ENCODE results near the gene HYAL1. TPM values are rescaled to one million over a fixed set of nuclear protein-coding genes. Genes with fewer than 3 reads are reported as not detected.
"Not testable (repeated sequence)": the region's sequence is repeated elsewhere in the genome, so short reads cannot be mapped to it uniquely, and the experiment has no call there.

The HYAL1 gene
- total RNA-seq, 3 donors from 2014 or later = 0.24 to 0.82 TPM; not detected in 1

DNA sequence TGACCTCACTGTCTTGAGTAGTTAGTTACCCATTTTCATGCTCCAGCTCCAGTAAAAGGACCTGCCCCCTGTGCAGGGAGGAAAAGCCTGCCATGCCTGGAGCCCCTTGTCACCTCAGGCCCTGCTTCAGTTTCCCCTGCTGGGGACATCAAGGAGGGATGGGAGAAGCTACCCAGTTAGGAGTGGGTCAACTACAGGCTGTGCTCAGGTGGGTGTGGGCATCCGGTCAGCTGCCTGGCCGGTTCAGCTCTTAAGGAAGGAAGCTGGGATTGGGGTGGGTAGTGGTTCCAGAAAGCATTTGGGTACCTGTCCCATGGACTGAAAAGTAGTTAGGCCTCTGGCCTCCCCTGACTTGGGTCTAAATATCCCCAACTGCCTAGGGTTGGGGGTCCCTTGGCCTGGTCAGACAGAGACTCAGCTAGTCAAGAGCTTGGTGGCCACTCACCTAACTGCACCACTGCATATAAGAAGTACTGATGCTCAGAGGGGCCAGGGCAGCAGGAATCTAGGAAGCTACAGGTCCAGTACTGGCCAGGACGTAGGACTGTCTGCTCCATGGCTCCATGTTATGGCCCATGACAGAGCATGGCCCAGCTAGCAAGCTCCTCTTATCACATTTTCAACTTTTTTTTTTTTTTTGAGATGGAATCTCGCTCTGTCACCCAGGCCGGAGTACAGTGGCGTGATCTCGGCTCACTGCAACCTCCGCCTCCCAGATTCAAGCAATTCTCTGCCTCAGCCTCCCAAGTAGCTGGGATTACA lies 23.9 kb downstream of the HYAL1 start:
- peaks cover 14% of the 10 kb centered on the region for H3K4me1 Mint-ChIP-seq (ENCODE audit: low read depth)
- H3K4me3 Mint-ChIP-seq = no peak overlapping the region
- ATAC-seq (no peak), DNase-seq (no peak)
- no peaks in the 10 kb centered on the region for H3K9me3 Mint-ChIP-seq
- H3K27me3 Mint-ChIP-seq (ENCODE audit: low read depth) = peaks cover 31% of the 10 kb centered on the region
- no peaks in the 10 kb centered on the region for H3K36me3 Mint-ChIP-seq (ENCODE audit: insufficient read depth)

DNA sequence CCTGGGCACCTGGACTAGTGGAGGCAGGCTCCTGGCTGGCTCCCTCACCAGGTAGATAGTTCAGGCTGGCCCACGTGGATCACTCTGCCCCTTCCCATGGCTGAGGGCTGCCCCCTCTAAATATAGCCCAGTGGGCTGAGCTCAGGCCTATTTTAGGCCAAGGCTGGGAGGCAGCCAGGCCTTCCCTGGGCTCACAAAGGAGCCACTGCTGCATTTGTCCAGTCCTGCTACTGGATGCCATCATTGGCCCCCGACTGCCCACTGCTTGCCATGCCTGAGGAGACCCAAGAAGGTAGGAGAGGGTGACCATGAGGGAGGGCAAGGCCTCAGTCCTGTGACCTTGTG lies 24.5 kb downstream of the HYAL1 start, which contains the start of gene LSMEM2:
TSS of gene LSMEM2 (plus strand) at position 208 of the 345 bp plus-strand sequence. CDS start at position 235, 27 bp downstream.
- ATAC-seq (no peak), DNase-seq (no peak)
- H3K4me3 Mint-ChIP-seq = no peak within 1 kb of the TSS
- H3K27me3 Mint-ChIP-seq (ENCODE audit: low read depth) = peaks cover 35% of the 10 kb centered on the region
- no peaks in the 10 kb centered on the region for H3K9me3 Mint-ChIP-seq
- H3K4me1 Mint-ChIP-seq (ENCODE audit: low read depth) = peaks cover 19% of the 10 kb centered on the region
- no peaks in the 10 kb centered on the region for H3K36me3 Mint-ChIP-seq (ENCODE audit: insufficient read depth)

DNA sequence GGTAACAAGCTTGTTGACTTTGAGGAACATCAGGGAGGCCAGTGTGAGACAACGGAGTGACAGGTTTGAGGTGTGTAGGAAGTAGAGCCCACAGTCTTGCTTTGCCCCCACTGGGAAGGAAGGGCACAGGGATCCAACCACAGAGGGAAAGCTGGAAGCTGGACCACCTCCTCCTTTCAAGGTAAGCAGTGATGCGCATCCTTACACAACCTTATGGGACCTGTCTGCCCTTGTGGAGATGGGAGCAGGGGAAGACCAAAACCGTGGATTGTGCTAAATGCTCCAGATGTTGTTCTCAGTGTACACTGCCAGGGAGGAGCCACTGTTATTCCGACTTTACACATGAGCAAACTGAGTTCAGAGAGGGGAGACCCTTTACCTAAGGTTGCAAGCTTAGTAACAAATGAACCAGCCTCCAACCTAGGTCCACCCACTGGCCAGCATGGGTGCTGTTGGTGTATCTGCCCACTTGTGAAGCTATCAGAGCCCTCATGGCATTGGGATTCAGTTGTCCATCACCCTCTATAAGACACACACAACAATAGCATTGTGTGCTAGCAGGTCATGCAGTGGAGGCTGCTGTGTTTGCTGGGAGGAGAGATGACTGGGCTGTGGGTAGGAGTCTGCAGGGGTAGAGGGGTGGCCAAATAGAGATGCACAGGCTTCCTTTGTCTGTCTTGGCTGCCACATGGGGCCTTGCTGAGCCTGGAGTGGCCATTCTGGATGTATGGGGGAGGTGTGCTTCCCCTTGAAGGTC lies 25.1 kb downstream of the HYAL1 start:
- Mint-ChIP-seq H3K9me3 (no peaks in the 10 kb centered on the region), H3K4me3 (no peak overlapping the region), H3K36me3 (ENCODE audit: insufficient read depth) (no peaks in the 10 kb centered on the region), H3K4me1 (ENCODE audit: low read depth) (peaks cover 21% of the 10 kb centered on the region), H3K27me3 (ENCODE audit: low read depth) (peaks cover 37% of the 10 kb centered on the region)
- ATAC-seq = no peak
- DNase-seq = no peak

- H3K36me3 Mint-ChIP-seq (ENCODE audit: insufficient read depth) = no peaks in the 10 kb centered on the region
- peaks cover 42% of the 10 kb centered on the region for H3K27me3 Mint-ChIP-seq (ENCODE audit: low read depth)
- H3K9me3 Mint-ChIP-seq = no peaks in the 10 kb centered on the region
- no peak for DNase-seq
- H3K4me1 Mint-ChIP-seq (ENCODE audit: low read depth) = peaks cover 28% of the 10 kb centered on the region
- no peak for ATAC-seq
- no peak overlapping the region for H3K4me3 Mint-ChIP-seq
Measured at GRCh38 chr3:50276762-50277101, 26.6 kb downstream of the HYAL1 start.

DNA sequence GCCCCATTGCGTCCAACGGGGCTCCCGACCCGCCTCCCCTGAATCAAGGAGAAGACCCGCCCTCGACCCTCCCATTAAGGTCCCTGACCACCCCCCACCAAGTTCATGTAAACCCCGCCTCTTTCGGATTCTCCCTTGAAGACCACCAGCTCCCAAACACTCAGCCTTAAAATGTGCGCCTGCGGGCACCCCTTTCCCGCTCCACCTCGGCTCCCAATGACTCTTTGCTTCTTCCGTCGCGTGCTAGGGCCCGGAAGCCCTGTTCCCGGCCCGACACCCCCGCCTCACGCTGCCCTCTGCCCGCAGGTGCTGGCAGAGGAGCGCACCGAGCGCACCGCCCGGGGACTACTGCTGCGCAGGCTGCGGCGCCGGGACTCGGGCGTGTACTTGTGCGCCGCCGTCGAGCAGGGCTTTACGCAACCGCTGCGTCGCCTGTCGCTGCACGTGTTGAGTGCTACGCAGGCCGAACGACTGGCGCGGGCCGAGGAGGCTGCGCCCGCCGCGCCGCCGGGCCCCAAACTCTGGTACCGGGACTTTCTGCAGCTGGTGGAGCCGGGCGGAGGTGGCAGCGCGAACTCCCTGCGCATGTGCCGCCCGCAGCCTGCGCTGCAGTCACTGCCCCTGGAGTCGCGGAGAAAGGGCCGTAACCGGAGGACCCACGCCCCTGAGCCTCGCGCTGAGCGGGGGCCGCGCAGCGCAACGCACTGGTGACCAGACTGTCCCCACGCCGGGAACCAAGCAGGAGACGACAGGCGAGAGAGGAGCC lies 27.2 kb downstream of the HYAL1 start:
- ATAC-seq (peak; percentile 45 to 54), DNase-seq (no peak)
- peaks cover 31% of the 10 kb centered on the region for H3K4me1 Mint-ChIP-seq (ENCODE audit: low read depth)
- no peaks in the 10 kb centered on the region for H3K36me3 Mint-ChIP-seq (ENCODE audit: insufficient read depth)
- H3K27me3 Mint-ChIP-seq (ENCODE audit: low read depth) = peaks cover 45% of the 10 kb centered on the region
- H3K9me3 Mint-ChIP-seq = no peaks in the 10 kb centered on the region
- peak overlapping the region; percentile 49 for H3K4me3 Mint-ChIP-seq

DNA sequence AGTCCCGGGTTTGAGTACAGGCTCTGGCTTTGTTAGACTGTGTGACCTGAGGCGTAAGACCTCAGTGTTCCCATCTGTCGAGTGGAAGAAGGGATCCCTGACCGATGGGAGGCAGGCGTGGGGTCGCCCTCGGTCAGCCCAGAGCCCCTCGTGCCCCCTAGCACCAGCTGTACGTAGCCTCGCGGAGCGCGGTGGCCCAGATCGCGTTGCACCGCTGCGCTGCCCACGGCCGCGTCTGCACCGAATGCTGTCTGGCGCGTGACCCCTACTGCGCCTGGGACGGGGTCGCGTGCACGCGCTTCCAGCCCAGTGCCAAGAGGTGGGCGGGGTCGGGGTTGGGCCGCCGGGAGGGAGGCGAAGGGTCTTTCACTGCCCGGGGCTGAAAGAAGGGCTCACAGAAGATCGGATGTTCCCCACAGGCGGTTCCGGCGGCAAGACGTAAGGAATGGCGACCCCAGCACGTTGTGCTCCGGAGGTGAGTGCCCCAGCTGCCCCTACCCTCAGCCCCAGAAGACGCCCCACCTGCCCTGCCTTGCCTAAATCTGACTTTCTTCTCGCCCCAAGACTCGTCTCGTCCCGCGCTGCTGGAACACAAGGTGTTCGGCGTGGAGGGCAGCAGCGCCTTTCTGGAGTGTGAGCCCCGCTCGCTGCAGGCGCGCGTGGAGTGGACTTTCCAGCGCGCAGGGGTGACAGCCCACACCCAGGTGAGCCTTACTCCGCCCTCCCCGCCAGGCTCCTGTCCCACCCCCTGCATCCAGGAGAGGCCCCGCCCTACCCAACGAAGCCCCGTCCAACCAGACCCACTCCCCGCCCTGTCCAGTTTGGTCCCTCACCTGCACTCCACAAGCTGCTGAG lies 28.0 kb downstream of the HYAL1 start:
- DNase-seq = no peak
- Mint-ChIP-seq H3K36me3 (ENCODE audit: insufficient read depth) (no peaks in the 10 kb centered on the region), H3K4me3 (peak overlapping the region; percentile 40), H3K27me3 (ENCODE audit: low read depth) (peaks cover 45% of the 10 kb centered on the region), H3K9me3 (no peaks in the 10 kb centered on the region), H3K4me1 (ENCODE audit: low read depth) (peaks cover 31% of the 10 kb centered on the region)
- ATAC-seq = no peak

- Mint-ChIP-seq H3K4me3 (peak overlapping the region; percentile 17), H3K4me1 (ENCODE audit: low read depth) (peaks cover 31% of the 10 kb centered on the region), H3K36me3 (ENCODE audit: insufficient read depth) (no peaks in the 10 kb centered on the region), H3K9me3 (no peaks in the 10 kb centered on the region), H3K27me3 (ENCODE audit: low read depth) (peaks cover 45% of the 10 kb centered on the region)
- ATAC-seq = peak; percentile 16 to 39
- DNase-seq = peak; percentile 54
Measured at GRCh38 chr3:50274371-50275104, 28.8 kb downstream of the HYAL1 start.

- no peak for ATAC-seq
- Mint-ChIP-seq H3K36me3 (ENCODE audit: insufficient read depth) (no peaks in the 10 kb centered on the region), H3K4me1 (ENCODE audit: low read depth) (peaks cover 31% of the 10 kb centered on the region), H3K9me3 (no peaks in the 10 kb centered on the region), H3K27me3 (ENCODE audit: low read depth) (peaks cover 46% of the 10 kb centered on the region), H3K4me3 (no peak overlapping the region)
- DNase-seq = no peak
Measured at GRCh38 chr3:50273689-50274065, 29.7 kb downstream of the HYAL1 start.

GRCh38 chr3:50272911-50273688 lies 30.3 kb downstream of the HYAL1 start:
- Mint-ChIP-seq H3K27me3 (ENCODE audit: low read depth) (peaks cover 41% of the 10 kb centered on the region), H3K9me3 (no peaks in the 10 kb centered on the region), H3K4me3 (peak overlapping the region; percentile 53), H3K4me1 (ENCODE audit: low read depth) (peaks cover 31% of the 10 kb centered on the region), H3K36me3 (ENCODE audit: insufficient read depth) (no peaks in the 10 kb centered on the region)
- peak; percentile 88 for DNase-seq
- ATAC-seq = peak; percentile 79 to 87

DNA sequence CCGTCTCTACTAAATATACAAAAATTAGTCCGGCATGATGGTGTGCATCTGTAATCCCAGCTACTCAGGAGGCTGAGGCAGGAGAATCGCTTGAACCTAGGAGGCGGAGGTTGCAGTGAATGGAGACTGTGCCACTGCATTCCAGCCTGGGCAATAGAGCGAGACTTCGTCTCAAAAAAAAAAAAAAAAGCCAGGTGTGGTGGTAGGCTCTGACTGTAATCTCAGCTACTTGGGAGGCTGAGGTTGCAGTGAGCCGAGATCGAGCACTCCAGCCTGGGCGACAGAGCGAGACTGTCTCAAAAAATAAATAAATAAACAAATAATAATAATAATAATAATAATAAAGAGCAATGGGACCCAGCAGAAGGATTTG lies 30.9 kb downstream of the HYAL1 start:
- not testable (repeated sequence) for DNase-seq; H3K9me3 Mint-ChIP-seq; H3K4me3 Mint-ChIP-seq; ATAC-seq; H3K36me3 Mint-ChIP-seq (ENCODE audit: insufficient read depth)
- H3K4me1 Mint-ChIP-seq (ENCODE audit: low read depth) = peaks cover 31% of the 10 kb centered on the region
- peaks cover 39% of the 10 kb centered on the region for H3K27me3 Mint-ChIP-seq (ENCODE audit: low read depth)

DNA sequence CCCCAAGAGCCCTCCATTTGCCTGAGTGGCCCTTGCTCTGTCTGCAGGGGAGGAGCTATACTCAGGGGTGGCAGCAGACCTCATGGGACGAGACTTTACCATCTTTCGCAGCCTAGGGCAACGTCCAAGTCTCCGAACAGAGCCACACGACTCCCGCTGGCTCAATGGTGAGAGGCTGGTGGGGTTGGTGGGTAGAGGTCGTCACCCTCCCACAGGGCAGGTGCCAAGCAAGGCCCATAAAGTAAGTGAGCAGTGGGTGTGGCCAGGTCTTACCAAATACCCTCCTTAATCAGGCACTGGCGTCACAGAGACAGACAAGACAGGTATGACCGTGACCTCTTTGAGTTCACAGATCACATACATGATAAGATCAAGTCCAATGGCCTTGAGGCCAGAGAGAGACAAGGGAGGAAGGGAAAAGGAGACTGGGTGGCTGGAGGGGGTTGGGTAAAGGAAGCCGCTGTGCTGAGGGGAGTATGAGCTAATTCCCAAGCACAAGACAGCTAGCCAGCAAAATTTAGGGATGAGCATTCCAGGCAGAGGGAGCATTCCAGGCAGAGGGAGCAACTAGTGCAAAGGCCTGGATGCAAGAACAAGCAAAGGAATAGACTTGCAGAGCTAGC lies 31.9 kb downstream of the HYAL1 start:
- ATAC-seq (no peak), DNase-seq (no peak)
- Mint-ChIP-seq H3K36me3 (ENCODE audit: insufficient read depth) (no peaks in the 10 kb centered on the region), H3K27me3 (ENCODE audit: low read depth) (peaks cover 35% of the 10 kb centered on the region), H3K9me3 (no peaks in the 10 kb centered on the region), H3K4me1 (ENCODE audit: low read depth) (peaks cover 31% of the 10 kb centered on the region), H3K4me3 (no peak overlapping the region)

DNA sequence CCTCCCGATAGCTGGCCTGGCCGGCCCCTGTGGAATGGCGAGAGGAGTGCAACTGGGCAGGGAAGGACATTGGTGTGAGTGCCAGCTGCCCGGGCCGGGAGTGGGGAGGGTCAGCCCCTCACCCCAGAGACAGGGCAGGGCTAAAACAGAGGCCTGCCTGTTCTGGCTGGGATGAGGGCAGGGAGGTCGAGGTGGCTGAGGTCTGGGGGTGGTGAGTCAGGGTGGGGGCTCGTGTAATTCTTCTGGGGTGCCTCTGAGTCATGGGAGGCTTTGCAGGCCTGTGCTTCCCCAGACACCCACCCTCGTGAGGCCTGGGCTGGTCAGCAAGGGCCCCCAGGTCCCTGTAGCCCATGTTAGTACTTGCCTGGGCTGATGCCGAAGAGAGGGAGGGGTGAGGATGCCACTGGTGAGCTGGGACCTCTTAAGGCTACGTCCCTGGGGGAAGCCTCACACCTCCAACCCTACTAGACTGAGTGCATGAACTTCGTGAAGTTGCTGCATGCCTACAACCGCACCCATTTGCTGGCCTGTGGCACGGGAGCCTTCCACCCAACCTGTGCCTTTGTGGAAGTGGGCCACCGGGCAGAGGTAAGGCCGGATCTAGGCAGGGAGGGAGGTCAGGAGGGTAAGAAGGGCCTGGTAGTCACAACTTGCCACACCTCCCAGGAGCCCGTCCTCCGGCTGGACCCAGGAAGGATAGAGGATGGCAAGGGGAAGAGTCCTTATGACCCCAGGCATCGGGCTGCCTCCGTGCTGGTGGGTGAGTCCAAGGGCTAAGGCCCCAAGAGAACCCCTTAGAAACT lies 32.8 kb downstream of the HYAL1 start:
- Mint-ChIP-seq H3K27me3 (ENCODE audit: low read depth) (peaks cover 28% of the 10 kb centered on the region), H3K4me3 (no peak overlapping the region), H3K36me3 (ENCODE audit: insufficient read depth) (no peaks in the 10 kb centered on the region), H3K9me3 (no peaks in the 10 kb centered on the region), H3K4me1 (ENCODE audit: low read depth) (peaks cover 26% of the 10 kb centered on the region)
- DNase-seq = no peak
- ATAC-seq = no peak

All from activated T-cell treated with anti-CD3 and anti-CD28 coated beads, Interleukin-2, amount 50 U/mL, for 4 hours (primary cell).